ENCODE data around the gene METTL21C. TPM values are rescaled to one million over a fixed set of nuclear protein-coding genes. Genes with fewer than 3 reads are reported as not detected.

Gene METTL21C
- total and polyA plus RNA-seq, 3 donors from 2014 or later = 0.25 to 1.8 TPM; not detected in 1

DNA sequence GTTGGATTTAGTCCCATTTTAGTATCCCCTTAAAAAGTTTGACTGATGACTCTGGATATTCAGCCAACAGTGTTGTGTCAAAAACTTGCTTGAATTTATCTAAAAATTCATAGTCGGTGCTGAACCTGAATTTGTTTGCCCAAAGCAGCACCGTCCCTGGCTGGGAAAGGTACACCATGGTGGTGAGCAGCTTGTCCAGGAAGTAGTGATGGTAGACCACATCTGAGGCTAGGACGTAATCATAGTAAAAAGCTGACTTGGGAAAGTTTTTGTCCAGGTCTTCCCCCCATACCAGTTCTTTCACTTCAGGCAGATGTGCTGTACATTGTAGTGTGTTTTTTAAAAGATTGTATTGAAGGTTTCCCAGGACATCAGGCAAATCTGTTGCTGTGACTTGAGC lies 8.8 kb downstream of the METTL21C start:
- Histone ChIP-seq H3K9me3 (no peaks in the 10 kb centered on the region), H3K4me3 (no peak overlapping the region), H3K4me1 (no peaks in the 10 kb centered on the region), H3K36me3 (ENCODE audit: low read depth, missing control alignments) (no peaks in the 10 kb centered on the region), H3K27me3 (no peaks in the 10 kb centered on the region), H3K27ac (no peak overlapping the region)
- WGBS, 2 donors = 71 to 80% methylated on average over 3 of the region's 3 CpGs
- intact Hi-C loops (cut with DNase I; ENCODE audit: low total_unique reads) = no loop called here
- TF ChIP-seq, protein P1, sequence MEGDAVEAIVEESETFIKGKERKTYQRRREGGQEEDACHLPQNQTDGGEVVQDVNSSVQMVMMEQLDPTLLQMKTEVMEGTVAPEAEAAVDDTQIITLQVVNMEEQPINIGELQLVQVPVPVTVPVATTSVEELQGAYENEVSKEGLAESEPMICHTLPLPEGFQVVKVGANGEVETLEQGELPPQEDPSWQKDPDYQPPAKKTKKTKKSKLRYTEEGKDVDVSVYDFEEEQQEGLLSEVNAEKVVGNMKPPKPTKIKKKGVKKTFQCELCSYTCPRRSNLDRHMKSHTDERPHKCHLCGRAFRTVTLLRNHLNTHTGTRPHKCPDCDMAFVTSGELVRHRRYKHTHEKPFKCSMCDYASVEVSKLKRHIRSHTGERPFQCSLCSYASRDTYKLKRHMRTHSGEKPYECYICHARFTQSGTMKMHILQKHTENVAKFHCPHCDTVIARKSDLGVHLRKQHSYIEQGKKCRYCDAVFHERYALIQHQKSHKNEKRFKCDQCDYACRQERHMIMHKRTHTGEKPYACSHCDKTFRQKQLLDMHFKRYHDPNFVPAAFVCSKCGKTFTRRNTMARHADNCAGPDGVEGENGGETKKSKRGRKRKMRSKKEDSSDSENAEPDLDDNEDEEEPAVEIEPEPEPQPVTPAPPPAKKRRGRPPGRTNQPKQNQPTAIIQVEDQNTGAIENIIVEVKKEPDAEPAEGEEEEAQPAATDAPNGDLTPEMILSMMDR (IDR thresholded peaks at IDR 0.05) = no peak
- no peak for TF ChIP-seq POLR2A (IDR thresholded peaks at IDR 0.05)
- DNase-seq = no peak

- Histone ChIP-seq H3K36me3 (ENCODE audit: low read depth, missing control alignments) (no peaks in the 10 kb centered on the region), H3K9me3 (no peaks in the 10 kb centered on the region), H3K4me1 (no peaks in the 10 kb centered on the region), H3K27ac (no peak overlapping the region), H3K27me3 (no peaks in the 10 kb centered on the region), H3K4me3 (no peak overlapping the region)
- no peak for DNase-seq
- intact Hi-C loops (cut with DNase I; ENCODE audit: low total_unique reads) = no loop called here
- WGBS, 2 donors = 28 to 47% methylated on average over 2 of the region's 2 CpGs
- TF ChIP-seq, protein P1 (IDR thresholded peaks at IDR 0.05) = no peak
These were observed 11.2 kb downstream of the METTL21C start for GRCh38 chr13:102683637-102684036.

DNA sequence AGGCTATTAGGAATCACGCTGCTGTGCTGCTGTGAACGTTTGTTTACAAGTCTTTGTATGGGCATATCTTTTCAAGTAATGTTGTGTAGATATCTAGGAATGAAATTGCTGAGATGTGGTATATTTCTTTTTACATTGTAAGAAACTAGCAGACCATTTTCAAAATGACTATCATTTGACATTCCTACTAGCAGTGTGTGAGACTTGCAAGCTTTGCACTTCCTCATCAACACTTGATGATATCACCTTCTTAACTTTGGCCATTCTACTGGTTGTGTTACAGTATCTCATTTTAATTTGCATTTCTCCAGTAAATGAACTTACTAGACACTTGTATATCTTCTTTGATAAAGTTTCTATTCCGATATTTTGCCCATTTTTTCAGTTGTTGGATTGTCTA lies 12.1 kb downstream of the METTL21C start:
- Histone ChIP-seq H3K4me3 (no peak overlapping the region), H3K27me3 (no peaks in the 10 kb centered on the region), H3K4me1 (no peaks in the 10 kb centered on the region), H3K27ac (no peak overlapping the region), H3K36me3 (ENCODE audit: low read depth, missing control alignments) (no peaks in the 10 kb centered on the region), H3K9me3 (no peaks in the 10 kb centered on the region)
- intact Hi-C loops (cut with DNase I; ENCODE audit: low total_unique reads) = no loop called here
- TF ChIP-seq, protein P1 (IDR thresholded peaks at IDR 0.05) = no peak
- no peak for TF ChIP-seq POLR2A (IDR thresholded peaks at IDR 0.05)
- 60 to 61% methylated on average over 3 of the region's 3 CpGs for WGBS, 2 donors
- no peak for DNase-seq

GRCh38 chr13:102682211-102682610 lies 12.6 kb downstream of the METTL21C start:
- Histone ChIP-seq H3K4me3 (no peak overlapping the region), H3K27ac (no peak overlapping the region), H3K36me3 (ENCODE audit: low read depth, missing control alignments) (no peaks in the 10 kb centered on the region), H3K27me3 (no peaks in the 10 kb centered on the region), H3K4me1 (no peaks in the 10 kb centered on the region), H3K9me3 (no peaks in the 10 kb centered on the region)
- TF ChIP-seq, protein P1 (IDR thresholded peaks at IDR 0.05) = no peak
- TF ChIP-seq POLR2A (IDR thresholded peaks at IDR 0.05) = no peak
- no peak for DNase-seq
- WGBS, 2 donors = 48 to 64% methylated on average over 4 of the region's 4 CpGs
- intact Hi-C loops (cut with DNase I; ENCODE audit: low total_unique reads) = no loop called here

DNA sequence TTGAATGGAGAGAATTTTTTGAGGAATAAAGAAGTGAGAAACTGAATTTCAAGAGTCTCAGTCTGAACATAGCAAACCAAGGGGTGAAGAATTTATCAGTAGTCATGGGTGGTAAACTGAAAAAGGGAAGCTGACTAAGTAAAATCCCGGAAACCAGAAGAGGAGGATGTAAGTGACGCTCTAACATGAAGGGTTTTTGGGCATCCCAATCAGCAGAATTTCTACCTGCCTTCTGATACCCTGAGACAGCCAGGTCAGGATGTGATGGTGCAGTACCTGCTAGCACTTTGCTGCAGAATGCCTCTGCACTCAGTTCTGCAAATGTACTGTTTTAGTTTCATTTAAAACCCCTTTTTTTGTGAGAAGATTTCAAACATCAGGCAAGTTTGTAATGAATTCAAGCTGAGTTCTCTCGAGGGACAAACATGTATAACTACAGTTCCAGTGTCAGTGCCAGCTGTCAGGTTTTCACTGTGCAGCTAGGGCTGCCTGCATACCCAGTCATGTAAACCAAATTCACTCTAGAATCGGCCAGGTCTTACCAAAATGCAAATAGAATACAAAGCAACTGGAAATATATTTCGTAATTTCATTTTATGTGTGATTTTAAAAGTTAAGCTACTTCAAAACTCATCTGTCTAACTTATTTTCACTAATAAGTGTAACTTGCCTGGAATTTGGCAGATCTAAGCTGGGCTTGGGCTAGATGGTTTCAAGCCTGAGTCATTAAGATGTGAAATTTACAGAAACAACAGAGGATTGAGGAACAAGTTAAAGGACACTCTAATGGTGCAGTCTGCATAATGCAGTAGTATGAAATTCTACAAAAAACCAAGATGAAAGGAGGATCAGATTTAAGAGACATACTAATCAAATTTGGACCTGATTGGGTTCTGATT lies 13.8 kb downstream of the METTL21C start:
- H3K36me3 ChIP-seq (ENCODE audit: low read depth, missing control alignments) = no peaks in the 10 kb centered on the region
- H3K4me3 ChIP-seq = no peak overlapping the region
- TF ChIP-seq, protein P1 (IDR thresholded peaks at IDR 0.05) = no peak
- no peak for TF ChIP-seq POLR2A (IDR thresholded peaks at IDR 0.05)
- H3K27ac ChIP-seq = no peak overlapping the region
- H3K4me1 ChIP-seq = no peaks in the 10 kb centered on the region
- DNase-seq = no peak
- H3K27me3 ChIP-seq = no peaks in the 10 kb centered on the region
- no peaks in the 10 kb centered on the region for H3K9me3 ChIP-seq
- intact Hi-C loops (cut with DNase I; ENCODE audit: low total_unique reads) = no loop called here
- 77 to 80% methylated on average over 5 of the region's 5 CpGs for WGBS, 2 donors
